HG03060 (cell line): ENCODE measurements around the gene HEATR5B.
"Not testable (repeated sequence)": the region's sequence is repeated elsewhere in the genome, so short reads cannot be mapped to it uniquely, and the experiment has no call there.

Experiments used
- ATAC-seq: cut with Tn5 transposase; IDR thresholded peaks from one replicate; pipeline ENCODE4 v1.9.1; 2021; ENCODE audit warnings: low read depth, moderate number of reproducible peaks; ENCODE audit not compliant: unreplicated experiment

HEATR5B gene

DNA sequence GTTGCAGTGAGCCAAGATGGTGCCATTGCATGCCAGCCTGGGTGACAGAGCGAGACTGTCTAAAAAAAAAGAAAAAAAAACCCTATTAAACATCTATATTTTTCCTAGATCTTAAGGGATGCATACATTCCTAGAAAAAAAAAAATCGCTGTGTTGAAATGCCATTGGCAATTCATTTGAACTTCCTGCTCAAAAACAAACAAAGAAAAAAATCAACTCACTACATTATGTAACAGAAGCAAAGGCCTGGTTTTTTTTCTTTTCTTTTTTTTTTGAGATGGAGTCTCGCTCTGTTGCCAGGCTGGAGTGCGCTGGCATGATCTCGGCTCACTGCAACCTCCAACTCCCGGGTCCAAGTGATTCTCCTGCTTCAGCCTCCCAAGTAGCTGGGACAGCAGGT, 96.2 kb downstream of the HEATR5B start:
- ATAC-seq, result no peak

DNA sequence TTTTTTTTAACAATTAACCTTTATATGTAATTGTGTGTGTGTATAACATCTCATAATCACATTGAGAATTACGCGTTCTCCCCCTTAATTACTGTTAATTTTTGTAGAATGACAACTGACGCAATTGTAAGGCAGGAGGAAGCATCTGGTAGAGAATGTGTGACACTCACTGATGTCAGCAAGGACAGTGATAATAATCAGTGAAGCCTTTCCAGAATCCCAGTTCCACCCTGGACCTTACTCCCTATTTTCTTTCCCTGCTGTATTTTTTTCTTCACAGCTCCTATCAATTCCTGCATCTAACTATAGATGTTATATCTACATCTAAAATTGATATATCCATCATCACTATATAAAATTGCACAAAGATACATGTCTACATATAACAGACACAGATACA, 101.7 kb downstream of the HEATR5B start:
- no peak for ATAC-seq

DNA sequence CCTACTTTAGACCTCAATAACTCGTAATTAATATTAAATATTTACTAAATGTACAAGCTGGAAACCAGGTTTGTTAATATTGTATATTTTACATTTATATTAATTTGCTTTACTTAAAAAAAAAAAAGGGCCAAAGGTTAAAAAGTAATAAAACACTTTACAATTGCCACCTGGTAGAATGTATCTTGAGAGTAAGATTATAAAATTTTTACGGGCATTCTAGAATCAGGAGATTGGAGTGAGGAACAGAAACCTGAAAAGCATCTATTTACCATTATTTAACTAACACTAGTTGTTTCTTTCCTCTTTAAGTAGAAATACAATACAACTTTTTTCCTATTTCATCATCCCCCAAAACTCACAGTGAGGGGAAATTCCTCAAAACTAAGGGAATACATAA, 102.3 kb downstream of the HEATR5B start:
- ATAC-seq, result no peak

DNA sequence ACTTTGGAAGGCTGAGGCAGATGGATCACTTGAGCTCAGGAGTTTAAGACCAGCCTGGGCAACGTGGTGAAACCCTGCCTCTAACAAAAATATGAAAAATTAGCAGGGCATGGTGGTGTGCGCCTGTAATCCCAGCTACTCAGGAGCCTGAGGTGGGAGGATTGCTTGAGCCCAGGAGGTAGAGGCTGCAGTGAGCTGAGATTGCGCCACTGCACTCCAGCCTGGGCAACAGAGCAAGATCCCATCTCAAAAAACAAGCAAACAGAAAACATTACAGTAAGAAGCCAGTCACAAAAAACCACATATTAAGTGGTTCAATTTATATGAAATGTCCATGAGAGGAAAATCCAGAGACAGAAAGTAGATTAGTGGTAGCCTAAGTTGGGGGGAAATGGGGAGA, 105.2 kb downstream of the HEATR5B start:
- ATAC-seq, result not testable (repeated sequence)

DNA sequence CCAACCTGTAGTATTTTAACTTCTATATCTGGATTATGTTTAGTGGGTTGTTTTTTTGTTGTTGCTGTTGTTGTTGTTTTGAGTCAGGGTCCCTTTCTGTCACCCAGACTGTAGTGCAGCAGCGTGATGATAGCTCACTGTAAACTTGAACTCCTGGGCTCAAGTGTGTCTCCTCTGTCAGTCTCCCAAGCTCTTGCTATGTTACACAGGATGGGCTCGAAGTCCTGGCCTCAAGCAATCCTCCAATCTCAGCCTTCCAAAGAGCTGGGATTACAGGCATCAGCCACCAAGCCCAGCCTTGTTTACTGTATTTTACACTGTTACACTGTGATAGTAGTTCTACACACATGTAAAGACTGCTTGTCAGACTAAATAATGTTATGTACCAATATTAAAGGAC, 108.1 kb downstream of the HEATR5B start:
- ATAC-seq, result no peak

DNA sequence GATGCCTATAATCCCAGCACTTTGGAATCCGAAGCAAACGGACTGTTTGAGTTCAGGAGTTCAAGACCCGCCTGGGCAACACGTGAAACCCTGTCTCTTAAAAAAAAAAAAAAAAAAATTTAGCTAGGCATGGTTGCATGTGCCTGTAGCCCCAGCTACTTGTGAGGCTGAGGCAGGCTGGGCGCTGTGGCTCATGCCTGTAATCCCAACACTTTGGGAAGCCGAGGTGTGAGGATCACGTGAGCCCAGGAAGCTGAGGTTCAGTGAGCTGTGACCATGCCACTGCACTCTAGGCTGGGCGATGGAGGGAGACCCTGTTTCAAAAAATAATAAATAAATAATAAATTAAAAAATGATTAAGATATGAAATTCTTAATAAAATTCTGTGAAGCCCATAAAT, 108.9 kb downstream of the HEATR5B start:
- no peak for ATAC-seq

DNA sequence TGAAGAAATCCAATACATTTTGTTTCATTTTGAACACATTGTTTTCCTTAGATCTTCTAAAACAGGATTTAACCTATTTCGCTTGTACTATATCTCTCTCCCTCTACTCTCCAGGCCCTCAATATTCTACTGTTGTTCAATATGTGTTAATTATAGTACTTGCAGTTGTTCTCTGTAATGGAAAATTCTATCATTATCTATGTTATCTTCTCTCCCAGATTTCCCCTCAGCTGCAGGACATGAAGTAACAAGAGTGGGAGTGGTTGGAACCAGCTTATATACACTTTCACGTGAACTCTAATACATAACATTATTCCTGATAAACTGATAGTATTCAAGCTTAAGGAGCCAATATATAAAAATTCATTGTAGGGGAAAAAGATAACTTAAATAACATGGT, 110.9 kb downstream of the HEATR5B start:
- no peak for ATAC-seq

DNA sequence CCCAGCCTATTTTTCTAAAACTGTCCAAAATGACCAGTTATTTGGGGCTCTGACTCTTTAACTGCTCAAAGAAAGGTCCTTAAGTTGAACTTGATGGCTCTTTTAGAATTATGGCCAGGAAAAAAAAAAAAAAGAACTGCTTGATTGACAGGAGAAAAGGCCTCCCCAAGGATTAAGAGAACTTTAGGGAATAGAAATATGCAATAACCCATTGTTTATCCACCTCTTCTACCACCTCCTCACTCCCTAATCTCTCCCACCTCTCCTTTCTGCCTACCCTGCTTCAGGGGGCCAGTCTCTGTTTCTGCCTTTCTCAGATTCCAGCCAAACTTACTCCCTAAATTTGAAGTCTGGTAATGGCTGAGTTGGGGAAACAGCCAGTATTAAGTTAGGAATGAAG, 112.2 kb downstream of the HEATR5B start:
- ATAC-seq, result no peak

DNA sequence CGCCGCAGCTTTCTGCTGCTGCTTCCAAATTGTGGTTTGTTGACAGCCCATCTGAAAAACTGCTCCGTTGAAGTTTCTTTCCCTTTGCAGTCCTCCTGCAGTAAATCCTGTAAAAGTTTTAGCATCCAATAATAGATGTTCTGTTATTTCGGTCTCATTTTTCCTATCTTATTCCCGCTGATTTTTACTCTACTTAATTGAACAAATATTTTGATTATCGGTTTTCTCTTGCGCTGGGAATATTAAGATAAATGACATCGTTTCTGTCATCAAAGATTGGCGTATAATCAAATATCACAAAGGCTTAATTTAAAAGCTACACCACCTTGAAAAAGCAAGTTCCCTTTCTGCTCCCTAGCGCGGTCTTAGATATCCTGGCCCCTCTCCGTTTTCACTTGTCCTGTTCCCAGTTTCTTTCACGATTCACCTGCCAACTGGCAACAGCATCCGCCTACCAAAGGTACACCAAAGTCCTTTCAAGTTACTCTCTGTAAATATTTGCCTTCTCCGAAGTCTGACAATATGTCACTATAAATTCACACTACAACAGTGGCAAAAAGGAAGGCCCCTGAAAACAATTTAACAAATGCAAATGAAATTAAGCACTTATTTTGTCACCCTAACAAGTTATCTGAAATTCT, 116.8 kb downstream of the HEATR5B start:
- ATAC-seq, result no peak

DNA sequence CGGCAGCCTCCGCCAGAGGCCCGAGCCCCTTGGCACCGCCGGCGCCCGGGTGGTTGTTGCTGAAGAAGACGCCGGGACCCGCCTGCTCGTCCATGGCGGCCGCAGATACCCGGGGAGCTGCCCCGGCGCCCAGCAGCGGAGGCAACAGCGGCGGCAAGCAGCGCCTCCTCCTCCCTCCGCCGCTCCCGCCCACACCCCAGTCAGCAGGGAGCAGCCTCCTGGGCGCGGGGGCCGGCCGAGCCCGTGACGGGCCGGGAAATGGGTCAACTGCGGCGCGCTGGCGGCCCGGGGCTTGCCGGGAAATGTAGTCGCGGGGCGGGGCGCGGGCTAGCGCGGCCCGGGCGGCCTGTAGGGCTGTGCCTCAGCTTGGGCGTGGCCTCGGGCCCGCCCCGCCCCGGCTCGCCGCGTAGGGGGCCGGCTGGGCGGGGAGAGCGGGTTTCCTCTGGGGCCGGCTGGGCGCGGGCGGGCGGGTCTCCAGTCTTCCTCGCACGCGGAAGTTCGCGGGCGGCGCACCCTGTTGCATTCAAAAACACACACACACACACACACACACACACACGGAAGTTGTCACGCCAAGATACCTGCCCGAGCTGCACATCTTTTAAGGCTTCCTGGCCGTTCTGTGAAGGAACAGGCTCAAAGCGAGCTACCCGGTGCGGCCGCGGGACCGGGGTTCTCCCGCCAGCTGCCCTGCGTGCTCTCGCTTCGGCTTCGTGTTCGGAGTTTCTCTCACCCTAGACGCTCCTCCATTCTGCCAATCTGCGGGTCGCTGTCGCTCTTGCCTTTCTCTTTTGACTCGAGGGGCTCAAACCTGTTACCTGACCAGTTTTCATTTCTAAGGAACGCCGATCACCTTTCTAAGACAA, 117.6 kb downstream of the HEATR5B start, which contains the start of gene STRN:
Gene STRN (minus strand): TSS at position 167 of the 866 bp plus-strand sequence. CDS start 73 bp downstream, at position 94.
- peak; percentile 96 for ATAC-seq

DNA sequence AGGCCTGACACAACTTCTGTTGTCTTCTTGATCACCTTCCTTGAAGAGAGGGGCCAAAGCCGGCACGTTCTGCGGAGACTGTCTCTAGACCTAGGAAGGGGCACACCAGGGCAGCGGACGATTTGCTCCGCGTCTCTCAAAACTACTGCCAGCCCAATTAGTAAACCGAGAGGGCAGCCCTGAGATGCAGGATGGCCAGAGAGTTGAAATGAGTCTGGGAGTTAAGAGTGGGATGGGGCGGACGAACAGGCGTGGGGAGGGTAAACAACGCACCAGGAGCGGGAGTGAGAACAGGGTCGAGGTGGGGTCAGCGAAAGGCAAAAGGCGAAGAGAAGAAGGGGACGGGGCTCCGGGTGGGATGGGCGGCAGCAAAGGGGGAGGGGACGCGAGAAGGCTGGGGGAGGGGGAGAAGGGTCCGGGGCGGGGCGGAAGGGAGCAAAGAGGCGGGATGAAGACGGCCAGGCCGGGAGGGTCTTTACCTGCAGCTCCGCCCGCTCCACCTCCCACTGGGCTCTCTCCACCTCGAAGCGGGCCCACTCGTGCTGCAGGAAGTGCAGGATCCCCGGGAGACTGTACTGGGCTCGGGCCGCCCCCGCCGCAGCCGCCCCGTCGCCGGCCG, 118.3 kb downstream of the HEATR5B start:
- ATAC-seq, result peak; percentile 22

DNA sequence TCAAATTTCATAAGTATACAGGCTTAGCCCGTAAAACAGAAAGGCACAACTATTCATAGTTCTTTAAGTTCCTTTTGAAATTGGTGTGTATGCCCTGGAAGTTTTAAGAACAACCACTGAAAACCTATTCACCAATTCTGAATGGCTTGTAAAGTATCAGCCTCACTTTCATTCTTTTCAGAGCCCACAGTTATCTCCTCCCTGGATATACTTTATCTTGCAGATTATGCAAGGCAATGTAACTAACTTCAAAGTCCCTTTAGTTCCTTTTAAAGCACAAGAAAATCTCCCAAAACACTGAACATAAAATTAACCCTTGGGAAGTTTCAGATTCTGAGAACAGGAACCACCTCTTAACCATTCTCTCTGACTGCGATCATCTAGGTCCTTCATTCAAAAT, 119.0 kb downstream of the HEATR5B start:
- no peak for ATAC-seq

DNA sequence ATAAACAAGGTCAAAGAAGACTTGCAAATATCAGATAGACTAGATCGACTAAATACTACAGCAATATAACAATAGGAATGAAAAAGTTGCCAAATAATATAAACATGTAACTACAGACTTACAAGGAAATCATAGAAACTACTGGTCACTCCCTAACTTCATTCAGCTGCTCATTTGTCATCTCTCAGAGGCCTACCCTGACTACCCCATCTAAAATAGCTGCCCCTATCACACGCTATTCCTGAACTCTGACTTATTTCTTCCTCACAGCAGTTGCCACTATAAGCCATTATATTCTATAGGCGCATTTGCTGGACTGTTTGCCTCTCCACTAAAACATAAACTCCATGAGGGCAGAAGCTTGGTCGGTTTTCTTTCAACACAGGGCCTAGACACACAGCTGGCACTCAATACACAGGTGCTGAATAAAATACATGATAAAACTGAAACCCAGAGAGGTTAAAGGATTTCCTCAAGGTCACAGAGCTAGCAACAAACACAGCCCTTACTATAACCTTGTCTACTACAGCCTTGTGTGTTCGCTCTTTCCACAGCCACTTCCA, 119.6 kb downstream of the HEATR5B start:
- no peak for ATAC-seq

DNA sequence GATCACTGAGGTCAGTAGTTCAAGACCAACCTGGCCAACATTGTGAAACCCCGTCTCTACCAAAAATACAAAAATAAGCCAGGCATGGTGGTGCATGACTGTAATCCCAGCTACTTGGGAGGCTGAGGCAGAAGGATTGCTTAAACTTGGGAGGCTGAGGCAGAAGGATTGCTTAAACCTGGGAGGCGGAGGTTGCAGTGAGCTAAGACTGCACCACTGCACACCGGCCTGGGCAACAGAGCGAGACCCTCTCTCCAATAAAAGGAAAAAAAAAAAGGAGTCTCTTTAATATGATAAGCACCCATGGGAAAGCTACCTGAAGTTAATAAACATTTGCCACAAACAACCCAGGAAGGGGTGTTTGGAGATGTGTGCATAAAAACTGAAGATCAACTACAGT, 120.4 kb downstream of the HEATR5B start:
- no peak for ATAC-seq

DNA sequence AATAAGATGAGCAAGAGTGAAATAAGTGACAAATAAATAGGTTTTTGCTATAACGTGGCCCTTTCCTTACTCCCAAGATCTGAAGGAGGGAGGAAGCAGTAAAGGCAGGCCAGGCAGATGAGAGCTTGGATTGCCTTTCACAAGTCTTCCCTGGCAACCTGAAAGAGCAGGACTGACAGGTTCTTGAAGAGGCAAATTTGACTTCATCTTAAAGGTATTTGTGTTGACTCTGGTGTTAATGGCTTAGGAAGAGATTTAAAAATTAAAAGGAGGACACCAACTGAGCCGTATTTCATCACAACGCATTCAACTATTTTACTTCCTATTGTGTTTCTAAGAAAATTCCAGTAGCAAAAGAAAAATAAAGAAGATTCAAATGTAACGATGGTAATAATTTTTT, 121.1 kb downstream of the HEATR5B start:
- ATAC-seq, result no peak

DNA sequence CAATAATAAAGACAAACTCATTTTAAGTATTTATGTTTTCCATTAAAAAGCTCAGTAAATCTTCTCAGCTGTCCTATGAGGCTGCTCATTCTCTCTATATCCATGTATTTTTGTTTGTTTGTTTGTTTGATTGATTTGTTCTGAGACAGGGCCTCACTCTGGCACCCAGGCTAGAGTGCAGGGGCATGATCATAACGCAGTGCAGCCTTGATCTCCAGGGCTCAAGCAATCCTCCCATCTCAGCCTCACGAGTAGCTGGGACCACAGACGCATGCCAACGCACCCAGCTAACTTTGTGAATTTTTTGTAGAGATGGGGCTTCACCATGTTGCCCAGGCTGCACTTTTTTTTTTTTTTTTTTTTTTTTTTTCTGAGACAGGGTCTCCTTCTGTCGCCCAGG, 123.4 kb downstream of the HEATR5B start:
- no peak for ATAC-seq

DNA sequence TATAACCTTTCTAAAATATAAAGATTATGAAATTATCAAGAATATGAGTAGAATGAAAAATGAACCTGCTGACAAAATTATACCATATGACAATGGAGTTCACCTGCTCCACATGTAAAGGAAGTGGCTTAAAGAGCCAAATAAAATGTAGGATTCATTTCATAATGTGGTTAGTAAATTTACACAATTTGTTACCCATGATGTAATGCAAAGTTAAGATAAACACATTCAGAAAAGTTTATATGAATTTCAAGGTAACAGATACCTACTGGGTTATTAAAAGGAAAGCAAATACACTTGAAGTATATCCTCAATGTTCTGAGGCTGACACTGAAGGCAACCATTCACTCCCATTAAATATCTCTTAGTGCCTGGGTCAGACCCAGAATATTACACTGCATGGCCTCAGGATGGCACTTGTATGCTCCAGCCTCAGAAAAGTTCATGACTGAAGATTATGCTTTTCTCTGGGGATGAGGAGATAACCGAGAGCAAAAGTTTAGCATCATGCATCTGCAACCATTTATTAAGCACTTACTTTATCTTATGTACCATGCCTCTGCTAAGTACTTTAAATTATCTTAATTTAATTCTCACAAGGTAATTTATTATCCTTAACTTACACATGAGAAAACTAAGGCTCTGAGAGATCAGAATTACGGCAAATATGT, 124.0 kb downstream of the HEATR5B start:
- no peak for ATAC-seq

DNA sequence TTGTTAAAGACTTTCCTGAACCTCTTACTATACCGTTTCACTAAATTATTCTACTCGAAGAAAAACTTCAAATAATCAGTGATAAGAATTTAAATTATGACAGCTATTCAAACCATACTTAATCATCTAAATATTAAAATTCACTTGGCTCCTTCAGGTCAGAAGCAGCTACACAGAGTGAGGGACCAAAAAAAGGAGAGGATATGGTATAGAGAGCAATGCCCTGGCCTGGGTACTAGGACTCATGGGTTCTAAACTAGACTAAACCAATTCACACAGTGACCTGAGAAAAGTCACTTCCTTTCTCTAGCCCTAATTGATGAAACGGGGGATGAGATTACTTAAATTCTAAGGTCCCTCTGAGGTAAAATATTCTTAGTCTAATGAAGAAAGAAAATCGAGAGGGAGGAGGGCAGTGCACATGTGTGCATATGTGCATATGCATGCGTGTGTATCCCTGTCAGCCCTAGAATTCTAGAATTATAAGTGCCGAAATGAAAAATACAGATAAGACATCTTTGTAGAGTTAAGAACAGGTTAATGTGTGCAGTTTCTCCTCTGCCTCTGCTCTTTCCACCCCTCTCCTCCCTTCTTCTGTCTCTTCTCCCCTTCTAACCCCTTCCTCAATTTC, 129.1 kb downstream of the HEATR5B start:
- ATAC-seq, result no peak

DNA sequence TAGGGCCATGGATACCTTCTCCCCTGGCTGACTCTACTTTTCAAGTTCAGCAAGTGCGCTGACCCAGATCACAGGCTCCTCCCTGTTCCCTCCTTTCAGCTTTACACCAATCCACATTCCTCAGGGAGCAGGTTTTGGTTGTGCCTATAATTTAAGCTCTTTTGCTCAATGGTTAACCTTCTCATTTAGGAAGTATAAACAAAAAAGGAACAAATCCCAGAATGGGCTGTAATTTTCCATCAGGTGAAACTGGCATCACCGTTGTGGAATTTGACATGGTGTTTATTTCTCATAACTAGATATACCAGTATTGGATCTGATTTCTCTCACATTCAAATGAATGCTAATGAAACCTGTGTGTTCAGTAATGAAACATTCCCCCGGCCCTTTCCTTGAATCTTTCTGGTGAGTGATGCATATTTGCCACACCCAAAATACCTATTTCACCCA, 131.4 kb downstream of the HEATR5B start:
- ATAC-seq, result no peak

DNA sequence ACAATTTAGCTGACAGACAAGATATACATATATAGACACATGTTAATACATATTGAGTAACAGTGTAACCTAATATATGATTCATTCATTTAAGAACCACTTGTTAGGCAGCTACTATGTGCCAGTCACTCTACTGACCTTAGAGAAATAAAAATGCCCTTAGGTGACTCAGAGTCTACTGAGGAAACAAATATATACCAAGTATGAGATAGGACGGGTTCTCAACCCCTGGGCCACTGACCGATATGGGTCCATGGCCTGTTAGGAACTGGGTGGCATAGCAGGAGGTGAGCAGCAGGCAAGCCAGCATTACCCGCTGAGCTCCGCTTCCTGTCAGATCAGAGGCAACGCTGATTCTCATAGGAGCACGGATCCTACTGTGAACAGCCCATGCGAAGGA, 132.6 kb downstream of the HEATR5B start:
- ATAC-seq, result no peak
